HG03103 (cell line): ENCODE measurements around the gene TLL2.
A peak's percentile ranks its signal among the peaks of the same experiment; 100 is the strongest.

ENCODE experiments used
- ATAC-seq: cut with Tn5 transposase; IDR thresholded peaks from one replicate; pipeline ENCODE4 v1.9.1; 2021; ENCODE audit warnings: low read depth; ENCODE audit not compliant: unreplicated experiment

Gene TLL2

GRCh38 chr10:96402417-96403305 is 111.1 kb downstream of the TLL2 start:
- ATAC-seq = no peak

GRCh38 chr10:96401036-96401435 is 112.7 kb downstream of the TLL2 start:
- no peak for ATAC-seq

GRCh38 chr10:96400465-96400864 is 113.3 kb downstream of the TLL2 start:
- no peak for ATAC-seq

GRCh38 chr10:96397902-96398301 is 115.8 kb downstream of the TLL2 start:
- ATAC-seq = no peak

GRCh38 chr10:96395931-96396877 is 117.5 kb downstream of the TLL2 start:
- ATAC-seq = no peak

- ATAC-seq = no peak
Measured at GRCh38 chr10:96390460-96390864, 123.3 kb downstream of the TLL2 start.

- ATAC-seq = no peak
Measured at GRCh38 chr10:96389785-96390184, 123.9 kb downstream of the TLL2 start.

GRCh38 chr10:96387601-96388000 is 126.1 kb downstream of the TLL2 start:
- ATAC-seq = no peak

GRCh38 chr10:96387161-96387560 is 126.6 kb downstream of the TLL2 start:
- no peak for ATAC-seq

- no peak for ATAC-seq
Measured at GRCh38 chr10:96384506-96384905, 129.2 kb downstream of the TLL2 start.

- ATAC-seq = no peak
Measured at GRCh38 chr10:96380821-96381220, 132.9 kb downstream of the TLL2 start.

- ATAC-seq = no peak
Measured at GRCh38 chr10:96379758-96380157, 134.0 kb downstream of the TLL2 start.

GRCh38 chr10:96378741-96379140 is 135.0 kb downstream of the TLL2 start:
- ATAC-seq = no peak

- ATAC-seq = no peak
Measured at GRCh38 chr10:96377816-96378294, 135.9 kb downstream of the TLL2 start.

- no peak for ATAC-seq
Measured at GRCh38 chr10:96376483-96376882, 137.2 kb downstream of the TLL2 start.

- ATAC-seq = peak; percentile 58
Measured at GRCh38 chr10:96374985-96375830, 138.5 kb downstream of the TLL2 start.

- ATAC-seq = no peak
Measured at GRCh38 chr10:96374639-96374984, 139.1 kb downstream of the TLL2 start.

GRCh38 chr10:96374004-96374403 is 139.7 kb downstream of the TLL2 start:
- ATAC-seq = no peak

GRCh38 chr10:96371356-96371755 is 142.4 kb downstream of the TLL2 start:
- ATAC-seq = no peak

- no peak for ATAC-seq
Measured at GRCh38 chr10:96370584-96371157, 143.1 kb downstream of the TLL2 start.
